Measurements from ENCODE around the gene NCSTN.

The NCSTN gene

DNA sequence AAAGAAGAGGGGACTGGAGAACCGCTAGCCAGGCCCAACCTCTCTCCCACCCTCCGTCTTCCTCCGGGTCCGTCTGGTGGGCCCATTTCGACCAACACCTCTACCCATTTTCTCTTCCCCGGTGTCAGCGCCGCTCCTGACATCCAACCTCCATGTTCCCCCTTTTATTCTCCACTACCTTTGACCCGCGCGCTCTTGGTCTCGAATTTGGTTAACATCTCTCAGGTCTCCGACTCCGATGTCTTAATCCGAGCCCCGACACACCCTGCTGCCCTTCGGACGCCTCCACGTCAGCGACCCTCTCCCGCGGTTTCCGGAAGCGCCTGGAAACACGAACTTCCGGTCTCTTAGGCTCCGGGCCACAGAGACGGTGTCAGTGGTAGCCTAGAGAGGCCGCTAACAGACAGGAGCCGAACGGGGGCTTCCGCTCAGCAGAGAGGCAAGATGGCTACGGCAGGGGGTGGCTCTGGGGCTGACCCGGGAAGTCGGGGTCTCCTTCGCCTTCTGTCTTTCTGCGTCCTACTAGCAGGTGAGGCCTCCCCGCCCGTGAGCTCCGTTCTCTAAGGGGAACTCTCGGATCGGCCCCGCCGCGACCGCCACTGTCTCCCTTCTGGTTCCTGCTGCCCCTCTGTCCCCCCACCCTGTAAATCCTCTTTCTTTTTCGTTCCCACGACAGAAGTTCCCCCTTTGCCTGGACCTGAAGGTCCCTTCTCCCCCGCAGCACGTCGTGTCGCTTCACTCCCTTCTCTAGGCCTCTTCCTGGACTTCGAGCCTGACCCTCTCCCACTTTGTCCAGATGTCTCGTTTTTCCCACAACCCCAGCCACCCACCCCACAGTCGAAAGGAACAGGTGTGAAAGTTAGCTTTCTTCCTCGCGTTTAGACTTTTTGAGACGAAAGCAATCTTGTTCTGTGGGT lies at the start of gene NCSTN, which contains the start of gene COPA:
NCSTN (plus strand) TSS at position 431 of the 917 bp plus-strand sequence; CDS start at position 445, 14 bp downstream.
COPA (minus strand) TSS at position 298 of the 917 bp plus-strand sequence; CDS start at position 218, 80 bp downstream.
- H3K27ac ChIP-seq, result peak within 1 kb of the TSS; percentile 66
- TF ChIP-seq CTCF (IDR thresholded peaks at IDR 0.05), result no peak
- TF ChIP-seq ZFX (IDR thresholded peaks at IDR 0.05; ENCODE audit: borderline replicate concordance), result no peak

DNA sequence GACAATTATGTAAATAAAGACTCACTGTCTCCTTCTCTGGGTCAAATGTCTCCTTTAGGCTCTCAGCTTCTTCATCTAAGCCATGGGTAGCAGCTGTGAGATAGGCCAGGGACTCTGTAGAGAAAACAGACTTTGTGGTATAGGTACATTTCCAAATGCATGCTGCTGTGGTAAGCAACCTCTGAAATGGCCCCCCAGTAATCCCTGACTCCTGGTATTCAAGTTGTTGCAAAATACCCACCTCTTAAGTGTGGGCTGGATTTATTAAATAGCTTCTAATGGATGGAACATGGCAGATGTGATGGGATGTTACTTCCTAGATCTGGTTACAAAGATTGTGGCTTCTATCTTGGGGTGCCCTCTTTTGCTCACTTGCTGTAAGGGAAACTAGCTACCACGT lies 47.1 kb upstream of the NCSTN start:
- no peak for TF ChIP-seq ZFX (IDR thresholded peaks at IDR 0.05; ENCODE audit: borderline replicate concordance)
- TF ChIP-seq CTCF (IDR thresholded peaks at IDR 0.05), result no peak
- H3K27ac ChIP-seq, result no peak overlapping the region

DNA sequence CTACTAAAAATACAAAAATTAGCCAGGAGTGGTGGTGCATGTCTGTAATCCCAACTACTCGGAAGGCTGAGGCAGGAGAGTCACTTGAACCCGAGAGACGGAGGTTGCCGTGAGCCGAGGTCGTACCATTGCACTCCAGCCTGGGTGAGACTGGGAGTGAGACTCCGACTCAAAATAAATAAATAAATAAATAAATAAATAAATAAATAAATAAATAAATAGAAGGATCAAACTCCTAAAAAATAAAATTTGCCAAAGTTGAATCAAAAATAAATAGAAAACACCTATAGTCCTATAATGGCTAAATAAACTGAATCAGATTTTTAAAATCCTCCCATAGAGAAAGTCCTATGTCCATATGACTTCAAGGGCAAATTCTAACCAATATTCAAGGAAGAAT lies 43.0 kb upstream of the NCSTN start:
- H3K27ac ChIP-seq, result no peak overlapping the region
- TF ChIP-seq CTCF (IDR thresholded peaks at IDR 0.05) (no peak), ZFX (IDR thresholded peaks at IDR 0.05; ENCODE audit: borderline replicate concordance) (no peak)

DNA sequence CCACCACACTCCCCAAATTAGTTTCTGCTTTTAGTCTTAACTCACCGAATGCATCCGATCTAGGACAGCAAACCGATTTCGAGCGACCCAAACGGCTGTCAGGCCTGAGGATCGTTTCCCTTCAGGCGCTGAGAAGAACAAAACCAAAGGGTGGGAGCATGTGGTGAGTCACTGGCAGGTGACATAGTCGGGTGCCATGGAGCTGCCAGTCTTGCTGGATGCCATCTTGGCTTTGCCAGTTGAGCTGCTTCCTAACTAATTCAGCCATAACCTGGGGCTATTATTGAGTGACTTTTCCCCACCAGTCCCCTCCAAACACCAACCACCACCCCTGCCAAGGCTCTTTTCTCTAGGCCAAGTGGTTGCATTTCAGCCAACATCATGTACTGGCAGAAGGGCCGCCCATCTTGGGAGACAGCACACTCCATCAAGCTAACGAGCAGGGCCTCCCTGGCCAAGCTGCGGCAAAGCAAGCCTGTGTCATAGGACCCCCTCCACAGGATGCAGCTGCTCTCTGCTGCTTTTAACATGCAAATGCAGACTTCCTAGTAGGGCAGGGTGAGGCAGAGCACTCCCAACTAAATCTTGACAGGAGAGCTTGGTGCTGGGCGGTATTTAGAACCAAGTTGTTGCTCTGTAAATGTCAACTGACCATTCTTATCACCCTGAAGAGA lies 35.9 kb upstream of the NCSTN start:
- TF ChIP-seq CTCF (IDR thresholded peaks at IDR 0.05) (no peak), ZFX (IDR thresholded peaks at IDR 0.05; ENCODE audit: borderline replicate concordance) (no peak)
- no peak overlapping the region for H3K27ac ChIP-seq

GRCh38 chr1:160308451-160309184 lies 34.6 kb upstream of the NCSTN start:
- TF ChIP-seq CTCF (IDR thresholded peaks at IDR 0.05) (no peak), ZFX (IDR thresholded peaks at IDR 0.05; ENCODE audit: borderline replicate concordance) (no peak)
- H3K27ac ChIP-seq, result no peak overlapping the region

DNA sequence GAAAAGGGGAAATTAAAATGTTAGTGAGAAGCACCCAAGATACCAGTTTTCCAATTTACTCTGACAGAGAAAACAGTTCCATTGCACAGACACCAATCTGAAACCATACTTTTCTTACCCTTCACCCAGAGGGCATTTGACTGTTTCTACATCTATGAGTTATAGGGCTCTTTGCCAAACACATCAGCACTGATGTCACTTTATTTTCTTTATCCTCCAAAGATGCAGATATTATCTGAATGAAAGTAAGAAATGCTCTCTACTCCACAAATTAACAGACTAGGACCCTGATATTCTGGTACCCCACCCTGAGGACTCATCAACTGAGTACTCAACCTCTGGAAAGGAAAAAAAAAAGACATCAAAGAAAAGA lies 34.0 kb upstream of the NCSTN start:
- TF ChIP-seq CTCF (IDR thresholded peaks at IDR 0.05) (no peak), ZFX (IDR thresholded peaks at IDR 0.05; ENCODE audit: borderline replicate concordance) (no peak)
- H3K27ac ChIP-seq, result no peak overlapping the region
